AG20443 (cell line): ENCODE results near the gene COL4A2.
"Not testable (repeated sequence)": the region's sequence is repeated elsewhere in the genome, so short reads cannot be mapped to it uniquely, and the experiment has no call there.

Source experiments
- DNase-seq: peaks from one replicate; pipeline ENCODE4 v3.0.0; 2012; ENCODE audit warnings: low spot score, mixed read lengths

Gene COL4A2

DNA sequence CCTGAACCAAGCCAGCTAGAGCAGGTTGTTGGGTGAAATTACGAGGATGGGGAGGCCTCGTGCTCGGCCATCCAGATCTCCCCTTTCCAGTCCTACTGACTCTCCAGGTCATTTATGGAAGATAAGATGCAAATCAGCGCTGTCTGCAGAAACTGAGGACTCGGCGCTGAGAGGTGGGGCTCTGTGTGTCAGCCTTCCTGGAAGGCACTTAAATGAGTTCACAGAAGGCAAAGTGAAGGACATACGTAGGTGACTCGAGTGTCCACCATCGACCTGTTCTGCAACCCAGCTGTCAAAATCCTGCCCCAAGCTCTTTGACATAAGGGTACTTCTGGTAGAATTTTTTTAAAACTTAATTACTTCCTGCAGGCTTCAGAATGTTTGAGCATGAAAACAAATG is 168.0 kb downstream of the COL4A2 start:
- no peak for DNase-seq

DNA sequence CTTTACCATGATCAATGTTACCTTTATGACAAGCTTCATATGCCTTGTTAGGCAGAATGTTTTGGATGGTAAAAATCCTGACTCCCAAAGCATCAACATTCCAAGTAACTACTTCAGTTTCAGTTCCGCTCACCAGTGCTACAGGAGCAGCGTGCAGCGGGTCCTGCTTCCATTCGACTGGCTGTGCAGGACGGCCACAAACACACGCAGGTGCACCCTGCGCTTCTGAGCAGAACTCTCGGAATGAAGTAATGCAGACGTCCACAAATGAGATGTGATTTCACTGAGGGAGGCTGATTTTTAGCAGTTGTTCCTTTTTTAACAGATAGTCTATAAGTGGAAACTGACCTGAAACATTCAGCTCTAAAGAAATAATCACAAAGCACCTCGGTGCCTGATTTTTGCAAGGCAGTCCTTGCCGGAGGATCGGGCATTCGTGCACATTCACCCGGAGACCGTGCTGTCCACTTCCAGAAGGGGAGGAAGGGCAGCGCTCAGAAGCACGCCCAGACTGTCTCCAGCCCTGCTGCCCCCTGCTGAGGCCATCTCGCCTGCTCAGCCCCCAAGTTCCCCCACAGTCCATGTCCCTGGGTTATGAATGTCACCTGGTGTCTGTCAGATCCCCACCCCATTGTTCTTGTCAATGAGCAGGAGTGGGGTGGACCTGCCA is 168.6 kb downstream of the COL4A2 start:
- DNase-seq: no peak

DNA sequence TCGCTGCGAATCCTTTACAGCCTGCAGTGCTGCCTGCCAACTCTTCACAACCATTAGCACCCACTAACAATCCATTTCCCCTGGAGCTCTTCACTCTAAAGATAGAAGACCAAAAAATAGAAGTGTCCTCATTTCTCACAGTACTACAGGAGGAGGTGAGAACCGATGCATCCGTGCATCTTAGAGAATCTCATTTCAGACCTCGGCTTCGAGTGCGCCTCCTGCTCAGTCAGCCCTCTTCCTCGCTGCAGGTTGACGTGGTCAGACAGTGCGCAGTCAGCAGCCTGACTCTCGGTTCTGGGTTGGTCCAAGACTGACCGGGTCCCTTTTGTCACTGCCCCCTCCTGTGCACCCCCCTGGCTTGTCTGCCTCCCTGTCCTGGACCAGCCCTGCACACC is 169.1 kb downstream of the COL4A2 start:
- no peak for DNase-seq

DNA sequence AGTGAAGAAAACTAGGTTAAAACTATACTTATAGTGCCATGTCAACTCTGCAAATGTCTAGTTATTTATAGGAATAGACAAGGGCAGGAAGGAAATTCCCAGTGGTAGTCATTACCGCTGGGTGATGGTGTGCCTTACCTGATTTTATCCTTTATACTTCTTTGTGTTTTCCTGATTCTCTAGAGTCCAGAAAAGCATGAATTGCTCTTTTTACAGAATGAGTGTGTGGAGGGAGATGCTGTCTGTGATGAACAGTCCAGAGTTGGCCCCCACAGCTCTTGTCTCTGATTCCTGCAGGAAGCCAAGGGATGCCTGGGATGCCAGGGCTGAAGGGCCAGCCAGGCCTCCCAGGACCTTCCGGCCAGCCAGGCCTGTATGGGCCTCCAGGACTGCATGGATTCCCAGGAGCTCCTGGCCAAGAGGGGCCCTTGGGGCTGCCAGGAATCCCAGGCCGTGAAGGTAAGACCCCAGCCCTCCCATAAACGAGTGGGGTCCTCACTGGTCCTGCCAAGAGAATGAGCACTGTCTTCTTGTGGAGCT is 170.7 kb downstream of the COL4A2 start:
- no peak for DNase-seq

DNA sequence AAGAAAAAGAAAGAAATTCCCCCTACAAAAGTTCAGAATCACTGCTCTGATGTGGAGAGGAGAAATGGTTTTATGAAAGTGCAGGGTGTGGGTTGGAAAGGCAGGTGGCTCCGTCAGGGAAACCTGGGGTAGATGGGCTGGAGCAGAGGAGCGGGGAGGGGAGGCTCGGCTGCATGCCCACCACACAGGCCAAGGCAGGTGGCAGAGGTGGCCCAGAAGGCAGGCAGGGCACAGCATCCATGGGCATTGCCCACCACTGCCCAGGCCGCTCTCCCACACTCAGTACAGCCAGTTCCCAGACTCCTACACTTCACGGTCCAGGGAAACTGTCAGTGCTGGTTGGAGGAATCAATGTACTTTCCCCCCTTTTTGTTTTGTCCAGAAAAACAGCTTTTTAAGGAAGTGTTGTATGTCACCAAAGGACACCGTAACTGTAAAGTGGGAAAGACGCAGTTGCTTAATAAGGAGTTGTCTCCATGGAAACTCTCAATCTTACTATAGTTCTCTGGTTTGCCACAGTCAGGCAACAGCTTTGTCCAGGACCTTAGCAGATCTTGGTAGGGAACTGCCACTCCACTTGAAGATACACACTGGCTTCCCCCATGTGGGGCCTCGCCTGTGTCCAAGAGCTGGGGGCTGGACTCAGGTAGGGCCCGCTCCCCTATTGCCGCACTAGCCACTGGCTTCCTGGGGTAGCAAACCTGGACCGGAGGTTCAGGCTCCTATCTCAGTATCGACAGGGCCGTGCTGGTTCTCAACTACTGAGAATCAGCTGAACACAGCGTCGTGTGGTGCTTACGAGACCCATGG is 171.5 kb downstream of the COL4A2 start:
- DNase-seq: no peak

DNA sequence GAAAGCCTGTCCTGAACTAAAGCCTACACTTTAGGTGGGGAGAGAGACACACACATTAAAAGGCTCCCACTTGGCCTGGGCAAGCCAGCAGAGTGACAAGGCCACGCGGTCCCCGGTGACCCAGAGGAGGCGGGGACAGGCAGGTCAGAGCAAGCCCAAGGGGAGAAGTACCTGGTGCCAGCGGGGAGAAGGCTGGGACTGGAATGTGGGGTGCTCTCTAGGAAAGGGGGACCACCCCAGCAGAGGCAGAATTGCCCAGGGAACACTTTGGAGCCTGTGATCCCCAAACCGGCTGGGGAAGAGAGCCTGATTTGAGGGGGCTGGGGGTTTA is 172.1 kb downstream of the COL4A2 start:
- DNase-seq: no peak

DNA sequence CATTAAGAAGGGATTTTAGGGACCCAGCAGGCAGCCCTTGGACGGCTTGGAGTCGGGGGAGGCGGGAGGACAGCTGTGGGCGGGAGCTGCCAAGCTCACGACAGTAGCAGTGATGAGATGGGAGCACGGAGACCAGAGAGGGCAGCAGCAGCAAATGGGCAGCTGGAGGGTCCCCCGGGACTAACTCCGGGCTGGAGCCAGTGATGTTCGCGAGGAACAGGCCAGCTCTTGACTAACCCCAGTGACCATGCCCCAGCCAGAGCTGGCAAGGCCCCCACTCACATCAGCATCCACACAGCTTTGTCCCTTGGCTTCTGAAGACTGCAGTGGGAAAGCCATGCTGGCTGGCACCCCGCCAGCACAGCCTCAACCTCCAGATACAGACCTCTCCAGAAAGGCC is 172.6 kb downstream of the COL4A2 start:
- DNase-seq: no peak

DNA sequence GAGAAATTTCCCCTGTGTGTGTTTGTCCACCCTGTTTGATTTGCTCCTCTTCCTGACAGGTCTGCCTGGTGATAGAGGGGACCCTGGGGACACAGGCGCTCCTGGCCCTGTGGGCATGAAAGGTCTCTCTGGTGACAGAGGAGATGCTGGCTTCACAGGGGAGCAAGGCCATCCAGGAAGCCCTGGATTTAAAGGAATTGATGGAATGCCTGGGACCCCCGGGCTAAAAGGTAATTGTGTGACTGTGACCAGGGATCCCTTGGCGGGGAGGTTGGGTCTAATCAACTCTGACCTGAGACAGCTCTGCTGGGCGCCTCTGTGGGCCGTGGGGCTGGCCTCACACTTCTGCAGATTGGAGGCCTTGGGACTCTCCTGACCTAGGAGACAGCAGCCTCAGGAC is 173.1 kb downstream of the COL4A2 start:
- DNase-seq: no peak

DNA sequence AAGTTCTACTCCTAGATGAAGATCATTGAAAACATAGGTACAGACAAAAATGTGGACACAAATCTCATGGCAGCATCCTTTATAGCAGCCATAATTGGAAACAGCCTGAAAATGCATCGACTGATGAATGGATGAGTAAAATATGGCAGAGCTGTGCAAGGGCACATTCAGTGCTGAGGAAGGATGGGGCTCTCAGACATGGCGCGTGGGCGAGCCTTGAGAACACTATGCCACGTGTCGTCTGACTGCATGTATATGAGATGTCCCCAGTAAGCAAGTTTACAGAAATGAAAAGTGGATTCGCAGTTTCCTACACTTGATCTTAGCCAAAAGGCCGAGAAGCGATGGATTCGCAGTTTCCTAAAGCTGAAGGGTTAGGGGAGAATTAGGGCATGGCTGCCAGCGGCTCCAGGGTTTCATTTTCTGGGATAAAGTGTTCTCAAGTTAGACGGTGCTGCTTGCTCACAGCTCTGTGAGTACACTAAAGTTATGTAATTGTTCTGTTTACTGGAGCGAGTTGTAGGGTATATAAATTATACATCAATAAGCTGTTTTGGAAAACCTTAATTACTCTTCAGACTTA is 176.4 kb downstream of the COL4A2 start:
- no peak for DNase-seq

DNA sequence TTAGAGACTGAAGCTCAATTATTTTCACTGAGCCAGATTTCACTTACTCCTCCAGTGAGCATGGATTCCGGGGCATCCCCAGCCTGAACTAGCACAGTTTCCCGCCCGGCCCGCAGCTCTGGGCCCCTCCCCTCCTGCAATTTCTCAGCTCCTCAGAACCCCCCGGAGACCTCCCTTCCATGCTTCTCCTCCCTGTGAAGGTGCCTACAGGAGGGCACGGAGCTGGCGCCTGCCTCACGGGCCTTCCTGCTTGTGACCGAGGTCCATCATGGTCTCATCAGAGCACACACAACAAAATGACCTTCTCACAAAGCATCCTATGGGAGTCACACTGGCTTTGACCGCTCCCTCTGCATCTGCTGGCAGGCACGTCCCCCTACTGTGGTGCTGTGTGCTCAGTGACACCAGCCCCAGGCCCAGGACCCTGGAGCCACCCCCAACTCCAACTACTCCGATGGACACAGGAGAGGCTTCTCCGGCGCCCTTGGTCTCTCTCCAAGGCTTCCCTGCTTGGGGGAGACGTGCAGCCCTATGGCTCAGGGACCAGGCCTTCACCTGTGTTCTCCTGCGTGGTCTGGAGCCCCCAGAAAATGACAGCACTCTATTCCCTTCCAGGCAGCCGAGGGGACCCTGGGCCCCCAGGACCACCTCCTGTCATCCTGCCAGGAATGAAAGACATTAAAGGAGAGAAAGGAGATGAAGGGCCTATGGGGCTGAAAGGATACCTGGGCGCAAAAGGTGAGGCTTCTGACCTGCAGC is 177.4 kb downstream of the COL4A2 start:
- DNase-seq: no peak

DNA sequence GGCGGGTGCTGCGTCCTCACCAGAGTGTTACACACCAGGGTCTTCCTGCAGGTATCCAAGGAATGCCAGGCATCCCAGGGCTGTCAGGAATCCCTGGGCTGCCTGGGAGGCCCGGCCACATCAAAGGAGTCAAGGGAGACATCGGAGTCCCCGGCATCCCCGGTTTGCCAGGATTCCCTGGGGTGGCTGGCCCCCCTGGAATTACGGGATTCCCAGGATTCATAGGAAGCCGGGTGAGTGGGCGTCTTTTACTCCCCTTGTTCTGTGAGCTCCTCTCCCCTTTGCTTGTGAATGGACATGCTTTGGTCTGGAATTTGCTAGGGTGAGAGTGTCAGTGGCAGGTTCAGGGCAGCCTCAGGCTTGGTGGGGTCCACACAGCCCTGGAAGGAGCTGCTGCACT is 178.5 kb downstream of the COL4A2 start:
- DNase-seq: no peak

DNA sequence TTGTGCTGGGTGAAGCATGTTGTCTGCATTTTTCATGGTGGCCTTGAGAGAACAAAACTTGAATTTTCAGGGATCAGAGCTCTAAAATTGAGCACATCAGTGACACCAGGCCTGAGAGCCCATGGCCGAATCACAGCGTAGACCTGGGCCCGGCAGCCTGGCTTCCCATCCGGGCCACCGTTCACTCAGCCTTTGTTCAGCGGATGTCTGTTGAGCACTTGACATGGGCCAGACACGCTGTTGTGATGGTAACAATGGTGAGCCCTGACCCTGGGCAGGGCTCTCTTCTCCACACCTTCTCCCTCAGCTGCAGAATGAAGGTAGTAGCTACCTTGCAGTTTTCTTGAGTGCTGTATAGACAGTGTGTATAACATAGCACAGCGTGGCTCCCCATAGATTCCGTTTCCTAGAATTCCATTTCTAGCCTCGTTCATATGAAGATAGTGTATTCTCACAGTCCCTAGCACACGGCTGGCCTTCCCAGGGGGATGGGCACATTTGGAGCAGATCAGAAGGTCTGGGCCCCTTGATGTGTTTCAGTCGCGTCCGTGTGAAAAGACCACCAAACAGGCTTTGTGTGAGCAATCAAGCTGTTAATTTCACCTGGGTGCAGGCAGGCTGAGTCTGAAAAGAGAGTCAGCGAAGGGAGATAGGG is 179.1 kb downstream of the COL4A2 start:
- no peak for DNase-seq

DNA sequence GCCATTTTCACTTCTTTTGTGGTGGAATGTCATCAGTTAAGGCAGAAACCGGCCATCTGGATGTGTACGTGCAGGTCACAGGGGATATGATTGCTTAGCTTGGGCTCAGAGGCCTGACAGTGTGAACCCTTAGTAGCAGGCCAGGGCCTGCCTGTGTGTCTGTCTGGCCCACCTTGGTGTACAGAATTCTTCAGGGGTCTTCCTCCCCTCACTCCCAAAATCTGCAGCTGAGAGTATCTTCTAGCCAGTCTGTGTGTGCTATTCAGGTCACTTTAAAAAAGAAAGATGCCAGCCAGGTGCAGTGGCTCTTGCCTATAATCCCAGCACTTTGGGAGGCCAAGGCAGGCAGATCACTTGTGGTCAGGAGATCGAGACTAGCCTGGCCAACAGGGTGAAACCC is 179.8 kb downstream of the COL4A2 start:
- DNase-seq: not testable (repeated sequence)

DNA sequence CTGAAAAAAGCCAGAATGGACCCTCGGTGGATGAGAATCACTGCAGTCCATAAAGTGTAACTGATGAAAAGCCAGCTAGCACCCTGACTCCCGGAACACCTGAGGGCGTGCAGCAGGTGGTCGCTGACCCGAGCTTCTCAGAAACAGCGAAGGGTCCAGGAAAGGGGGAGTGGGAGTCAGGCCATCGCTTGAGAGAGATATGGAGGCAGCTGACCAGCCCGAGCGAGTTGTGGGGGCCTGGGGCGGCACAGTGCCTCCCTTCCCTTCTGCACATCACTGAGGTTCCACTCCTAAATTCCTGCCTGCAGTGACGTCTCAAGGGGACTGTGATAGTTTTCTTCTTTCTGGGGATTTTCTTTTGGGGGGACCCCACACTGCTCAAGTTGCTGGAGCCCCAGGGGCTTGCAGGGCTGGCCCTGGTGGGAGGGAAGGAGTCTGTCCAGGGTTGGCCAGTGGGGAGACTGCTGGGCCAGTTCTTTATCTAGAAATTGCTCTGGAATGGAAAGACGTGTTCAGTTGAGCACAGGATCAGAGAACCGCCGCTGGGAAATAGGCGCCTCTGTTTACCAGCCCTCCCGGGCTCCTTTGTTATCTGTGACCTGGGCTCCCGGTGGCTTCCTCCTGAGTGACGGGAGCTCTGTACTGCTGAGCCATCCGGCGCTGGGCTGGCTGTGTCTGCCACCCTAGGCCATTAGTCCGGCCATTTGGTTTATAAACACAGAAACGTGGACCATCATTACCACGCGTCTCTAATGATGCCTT is 183.1 kb downstream of the COL4A2 start:
- no peak for DNase-seq

DNA sequence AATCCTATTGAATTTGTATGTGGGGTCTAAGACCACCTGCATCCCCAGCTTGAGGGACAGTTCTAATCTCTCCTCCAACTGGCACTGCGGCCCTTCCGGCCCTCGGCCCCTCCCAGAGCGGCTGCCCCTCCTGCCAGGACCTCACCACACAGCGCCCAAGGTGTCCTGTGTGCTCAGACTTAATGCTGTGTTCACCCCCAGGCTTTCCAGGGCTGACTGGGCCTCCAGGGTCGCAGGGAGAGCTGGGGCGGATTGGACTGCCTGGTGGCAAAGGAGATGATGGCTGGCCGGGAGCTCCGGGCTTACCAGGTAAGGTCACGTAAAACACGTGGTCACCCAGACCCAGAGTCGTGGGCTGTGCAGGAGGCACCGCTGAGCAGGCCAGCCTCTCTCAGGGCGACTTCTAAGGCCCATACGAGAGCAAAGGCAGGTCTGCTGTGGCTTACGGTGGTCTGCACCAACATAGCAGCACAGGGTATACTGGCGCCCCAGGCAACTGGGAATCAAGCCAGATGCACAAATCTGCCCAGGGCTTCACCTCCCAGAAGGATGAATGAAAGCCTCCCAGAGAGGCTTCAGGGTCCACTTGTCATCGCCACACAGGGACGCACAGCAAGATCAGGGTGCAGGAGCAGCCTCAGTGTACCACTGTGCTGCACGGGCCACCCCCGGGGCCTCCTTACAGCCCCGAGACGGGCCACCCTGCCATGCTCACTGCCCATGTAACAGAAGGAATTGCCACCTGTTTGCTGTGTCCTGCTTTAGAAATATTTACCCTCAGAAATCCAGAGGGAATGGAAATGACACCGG is 185.0 kb downstream of the COL4A2 start:
- no peak for DNase-seq

DNA sequence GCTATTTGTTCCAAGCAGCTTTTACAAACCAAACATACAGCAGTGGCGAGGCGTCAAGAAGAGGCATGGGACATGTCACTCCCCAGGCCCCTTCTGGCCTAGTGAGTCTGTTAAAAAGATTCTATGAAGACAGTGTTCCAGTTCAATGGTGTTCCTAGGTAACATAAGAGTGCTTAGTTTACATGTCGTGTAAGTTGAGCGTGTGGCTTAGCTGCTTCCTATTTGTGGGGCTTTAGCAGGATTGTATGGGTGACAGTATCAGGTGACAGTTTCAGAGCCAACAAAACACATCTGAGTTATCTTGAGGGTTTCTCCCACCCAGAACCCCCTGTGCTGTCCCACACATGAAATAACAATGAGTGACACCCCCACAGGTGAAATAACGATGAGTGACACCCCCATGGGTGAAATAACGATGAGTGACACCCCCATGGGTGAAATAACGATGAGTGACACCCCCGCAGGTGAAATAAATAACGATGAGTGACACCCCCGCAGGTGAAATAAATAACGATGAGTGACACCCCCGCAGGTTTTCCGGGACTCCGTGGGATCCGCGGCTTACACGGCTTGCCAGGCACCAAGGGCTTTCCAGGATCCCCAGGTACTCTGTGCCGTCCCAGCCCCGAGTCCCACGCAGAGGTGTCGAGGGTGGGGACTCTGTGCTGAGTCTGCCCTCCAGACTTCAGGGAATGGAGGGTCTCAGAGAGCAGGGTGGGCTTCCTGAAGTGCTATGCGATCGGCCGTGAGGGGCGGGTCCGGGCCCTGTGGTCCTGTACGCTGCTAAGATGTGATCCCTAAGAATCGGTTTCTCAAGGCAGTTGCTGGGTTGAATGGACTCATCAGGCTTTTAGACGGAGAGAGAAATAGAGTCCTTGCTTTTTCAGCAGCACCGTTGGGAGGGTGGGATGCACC is 185.9 kb downstream of the COL4A2 start:
- DNase-seq: no peak

DNA sequence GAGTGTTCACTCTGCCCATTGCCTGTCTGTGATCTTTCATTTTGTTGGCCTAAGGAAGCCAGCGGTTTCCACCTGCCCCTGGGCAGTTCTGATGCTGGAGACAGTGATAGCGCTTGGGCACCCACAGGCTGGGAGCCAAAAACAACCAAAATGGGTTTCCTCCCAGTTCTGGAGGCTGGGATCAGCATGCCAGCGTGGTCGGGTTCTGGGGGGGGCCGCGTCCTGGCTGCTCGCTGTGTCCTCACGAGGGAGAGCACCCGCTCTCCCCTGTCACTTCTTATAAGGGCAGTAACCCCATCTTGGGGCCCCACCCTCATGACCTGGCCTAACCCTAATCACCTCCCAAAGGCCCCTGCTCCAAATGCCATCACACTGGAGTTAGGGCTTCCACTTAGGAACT is 186.5 kb downstream of the COL4A2 start:
- no peak for DNase-seq

DNA sequence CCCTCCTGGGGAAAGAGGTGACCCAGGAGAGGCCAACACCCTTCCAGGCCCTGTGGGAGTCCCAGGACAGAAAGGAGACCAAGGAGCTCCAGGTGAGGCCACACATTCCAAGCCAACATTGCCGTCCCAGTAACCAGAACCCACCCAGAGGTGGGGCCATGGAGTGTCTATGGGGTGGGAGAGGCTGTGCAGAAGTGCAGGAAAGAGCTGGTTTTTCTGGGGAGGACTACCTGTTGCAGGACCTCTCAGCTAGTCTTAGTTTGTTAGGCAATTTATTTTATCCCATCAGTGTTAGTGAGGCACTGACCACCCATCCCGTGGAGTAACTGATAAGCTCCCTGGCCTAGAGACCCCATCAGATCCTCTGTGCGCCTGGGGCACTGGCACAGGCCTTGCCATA is 188.3 kb downstream of the COL4A2 start:
- no peak for DNase-seq

DNA sequence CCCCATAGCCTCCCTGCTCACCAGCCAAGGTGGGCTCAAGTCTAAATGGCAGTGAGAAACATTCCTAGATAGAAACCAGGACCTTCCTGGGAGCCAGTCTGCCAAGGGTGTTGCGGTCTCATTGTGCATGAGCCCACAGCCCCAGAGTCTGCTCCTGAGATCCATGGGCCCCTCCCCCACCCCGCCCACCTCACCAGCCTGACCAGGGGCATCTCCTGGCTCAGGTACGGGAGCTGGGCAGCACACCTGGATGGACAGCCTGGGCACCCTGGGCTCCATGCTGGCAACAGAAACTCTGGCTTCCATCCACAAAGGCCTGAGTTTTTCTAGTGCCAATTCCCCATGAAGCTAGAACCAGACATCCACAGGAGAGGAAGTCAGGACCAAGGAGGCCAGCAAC is 188.8 kb downstream of the COL4A2 start:
- no peak for DNase-seq
